NCI-H526 treated with DMSO at 0.1 percent for 48 hours (cell line): ENCODE data around the gene ZNF627.
"Not testable (repeated sequence)": the region's sequence is repeated elsewhere in the genome, so short reads cannot be mapped to it uniquely, and the experiment has no call there.

ENCODE experiments used
- DNase-seq: peaks from one replicate; lab custom pipeline; 2025; lab: John Stamatoyannopoulos, UW

Gene ZNF627

GRCh38 chr19:11626252-11626651 lies 29.0 kb downstream of the ZNF627 start:
- no peak for DNase-seq

- no peak for DNase-seq
These were observed 35.9 kb downstream of the ZNF627 start for GRCh38 chr19:11633223-11633622.

- not testable (repeated sequence) for DNase-seq
These were observed 36.9 kb downstream of the ZNF627 start for GRCh38 chr19:11634018-11634662.

- no peak for DNase-seq
These were observed 41.9 kb downstream of the ZNF627 start for GRCh38 chr19:11639245-11639601.

- DNase-seq = peak; percentile 88
These were observed 42.6 kb downstream of the ZNF627 start for GRCh38 chr19:11639602-11640471.

GRCh38 chr19:11641244-11641643 lies 44.0 kb downstream of the ZNF627 start:
- no peak for DNase-seq

GRCh38 chr19:11642902-11643301 lies 45.6 kb downstream of the ZNF627 start:
- no peak for DNase-seq

- DNase-seq = no peak
These were observed 52.7 kb downstream of the ZNF627 start for GRCh38 chr19:11649941-11650340.

- DNase-seq = no peak
These were observed 53.8 kb downstream of the ZNF627 start for GRCh38 chr19:11651062-11651461.

GRCh38 chr19:11652056-11652455 lies 54.8 kb downstream of the ZNF627 start:
- no peak for DNase-seq

GRCh38 chr19:11652492-11652891 lies 55.2 kb downstream of the ZNF627 start:
- no peak for DNase-seq

GRCh38 chr19:11656535-11656934 lies 59.3 kb downstream of the ZNF627 start:
- DNase-seq = no peak

GRCh38 chr19:11657307-11657706 lies 60.0 kb downstream of the ZNF627 start:
- DNase-seq = no peak

- DNase-seq = no peak
These were observed 61.7 kb downstream of the ZNF627 start for GRCh38 chr19:11658970-11659369.

- no peak for DNase-seq
These were observed 62.3 kb downstream of the ZNF627 start for GRCh38 chr19:11659612-11660011.

- DNase-seq = no peak
These were observed 65.0 kb downstream of the ZNF627 start for GRCh38 chr19:11662278-11662677.

- DNase-seq = no peak
These were observed 65.9 kb downstream of the ZNF627 start for GRCh38 chr19:11663181-11663591.
